Measurements from ENCODE around the gene OLIG1.

- no peak for TF ChIP-seq GATA2 (IDR thresholded peaks at IDR 0.05; ENCODE audit: low read depth, low read length)
- TF ChIP-seq GATA3 (IDR thresholded peaks at IDR 0.05; ENCODE audit: low read depth, low read length), result no peak
These were observed 8.7 kb upstream of the OLIG1 start for GRCh38 chr21:33061233-33061632.

All from SH-SY5Y (cell line).